ENCODE data around the gene BHLHE23.

The BHLHE23 gene

GRCh38 chr20:63007646-63008488 is 1.1 kb upstream of the BHLHE23 start:
- DNase-seq, result no peak

- no peak for DNase-seq
These were observed 539 bp upstream of the BHLHE23 start for GRCh38 chr20:63007360-63007645.

DNA sequence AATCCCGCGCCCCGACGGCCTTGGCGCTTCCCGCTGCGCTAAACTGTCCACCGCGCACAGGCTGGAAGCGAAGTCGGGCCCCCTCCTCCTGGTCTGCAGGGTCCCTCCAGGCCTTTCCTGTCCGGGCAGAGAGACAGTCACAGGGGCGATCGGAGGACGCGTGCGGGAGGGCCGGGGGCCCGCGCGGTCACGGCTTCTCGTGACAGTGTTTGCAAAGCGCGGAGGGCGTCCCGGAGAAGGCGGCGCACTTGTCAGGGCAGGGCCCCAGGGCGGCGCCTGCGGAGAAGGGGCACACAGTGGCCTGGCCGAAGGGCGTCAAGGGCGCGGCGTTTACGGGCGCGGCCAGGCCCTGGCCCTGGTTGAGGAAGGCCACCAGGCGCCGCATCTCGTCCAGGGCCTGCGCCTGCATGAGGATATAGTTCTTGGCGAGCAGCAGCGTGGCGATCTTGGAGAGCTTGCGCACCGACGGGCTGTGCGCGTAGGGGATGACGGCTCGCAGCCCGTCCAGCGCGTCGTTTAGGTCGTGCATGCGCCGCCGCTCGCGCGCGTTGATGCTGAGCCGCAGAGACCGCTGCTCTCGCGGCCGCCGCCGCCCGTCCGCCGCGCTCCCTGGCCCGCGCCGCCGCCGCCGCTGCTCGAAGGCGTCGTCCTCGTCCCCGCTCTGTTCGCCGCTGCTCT is 763 bp downstream of the BHLHE23 start:
- no peak for DNase-seq

GRCh38 chr20:63005365-63005861 is 1.4 kb downstream of the BHLHE23 start:
- DNase-seq, result no peak

DNA sequence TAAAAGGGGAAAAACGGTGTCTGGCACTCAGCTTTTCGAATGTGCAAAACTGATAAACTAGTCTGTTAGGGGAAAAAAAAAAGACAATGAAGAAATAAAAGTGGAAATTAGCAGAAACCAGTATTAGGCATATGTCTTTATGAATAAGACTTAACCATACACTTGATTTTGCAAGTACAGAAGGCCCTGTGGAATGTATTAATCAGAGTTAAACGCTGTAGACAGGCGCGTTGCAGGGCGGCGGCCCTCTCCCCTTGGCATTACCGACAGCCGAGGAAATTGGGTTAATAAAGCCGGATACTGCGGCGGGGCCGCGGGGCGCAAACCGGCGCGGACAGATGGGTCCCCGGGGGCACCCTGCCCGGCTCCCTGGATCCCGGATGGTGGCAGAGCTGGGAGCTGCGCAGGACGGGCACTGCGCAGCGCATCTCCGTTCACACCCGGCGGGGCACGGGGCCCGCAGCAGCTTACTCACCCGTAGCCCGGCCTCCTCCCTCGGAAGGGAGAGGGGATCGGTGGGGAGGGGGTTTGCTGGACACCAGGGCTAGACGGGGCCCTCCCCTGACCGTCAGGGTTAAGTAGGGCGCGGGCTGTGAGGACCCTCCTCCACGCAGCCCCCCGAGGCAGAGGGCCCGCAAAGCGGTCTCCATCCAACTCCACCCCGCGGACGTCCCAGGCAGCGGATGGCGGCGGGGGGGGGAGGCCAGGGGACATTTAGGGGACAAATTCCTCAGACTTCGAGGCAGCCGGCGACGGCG is 2.0 kb downstream of the BHLHE23 start:
- DNase-seq, result no peak

DNA sequence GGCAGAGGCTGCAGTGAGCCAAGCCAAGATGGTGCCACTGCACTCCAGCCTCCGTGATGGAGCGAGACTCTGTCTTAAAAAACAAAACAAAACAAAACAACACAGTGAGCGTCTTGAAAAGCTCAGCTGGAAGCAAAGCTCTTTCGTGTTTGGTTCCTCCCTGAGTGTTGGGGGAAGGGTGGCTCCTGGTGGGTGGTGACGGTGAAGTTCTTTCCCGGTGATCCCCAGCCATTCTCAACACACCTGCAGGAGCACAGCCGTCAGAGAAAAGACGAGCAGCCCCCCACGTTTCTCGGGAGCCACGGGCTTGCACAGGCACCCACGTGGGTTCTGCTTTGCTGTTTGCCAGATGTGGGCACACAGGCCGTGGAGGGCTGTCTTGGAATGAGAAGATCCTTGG is 3.2 kb downstream of the BHLHE23 start:
- no peak for DNase-seq

DNA sequence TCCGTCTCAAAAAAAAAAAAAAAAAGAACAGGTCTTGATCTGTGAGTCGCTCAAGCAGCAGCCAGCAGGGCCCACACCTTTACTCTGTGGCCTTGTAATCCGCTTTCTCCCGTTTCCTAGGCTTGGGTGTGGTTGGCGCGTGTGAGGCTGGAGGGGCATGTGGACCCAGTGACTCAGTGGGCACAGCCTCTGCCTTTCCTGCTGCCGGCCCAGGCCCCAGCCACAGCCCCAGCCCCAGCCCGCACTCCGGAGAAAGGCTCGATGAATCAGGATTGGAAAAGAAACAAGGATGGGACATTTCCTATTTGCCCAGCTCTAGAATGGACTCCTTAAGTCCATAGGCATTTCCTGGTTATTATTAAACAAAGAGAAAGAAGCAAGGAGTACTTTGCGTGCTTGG is 4.3 kb downstream of the BHLHE23 start:
- no peak for DNase-seq

DNA sequence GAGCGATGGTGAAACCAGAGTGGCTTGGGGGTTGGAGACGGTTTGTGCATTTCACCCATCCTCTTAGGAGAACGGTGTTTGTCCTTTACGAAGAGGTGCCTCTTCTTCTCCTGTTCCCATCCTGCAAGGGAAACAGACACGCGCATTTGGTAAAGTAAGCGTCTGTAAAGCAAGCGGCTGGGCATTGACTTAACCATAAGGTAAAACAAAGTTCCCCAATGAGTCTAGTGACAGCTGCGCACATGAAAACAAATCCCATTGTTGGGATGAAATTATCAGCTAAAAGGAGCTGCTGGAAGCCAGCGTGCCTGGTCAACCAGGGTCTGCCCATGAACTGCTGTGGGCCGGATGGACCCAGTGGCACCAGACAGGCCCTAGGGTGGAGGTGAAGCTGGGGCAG is 5.8 kb downstream of the BHLHE23 start:
- no peak for DNase-seq

- DNase-seq, result no peak
These were observed 6.7 kb downstream of the BHLHE23 start for GRCh38 chr20:63000036-63000435.

DNA sequence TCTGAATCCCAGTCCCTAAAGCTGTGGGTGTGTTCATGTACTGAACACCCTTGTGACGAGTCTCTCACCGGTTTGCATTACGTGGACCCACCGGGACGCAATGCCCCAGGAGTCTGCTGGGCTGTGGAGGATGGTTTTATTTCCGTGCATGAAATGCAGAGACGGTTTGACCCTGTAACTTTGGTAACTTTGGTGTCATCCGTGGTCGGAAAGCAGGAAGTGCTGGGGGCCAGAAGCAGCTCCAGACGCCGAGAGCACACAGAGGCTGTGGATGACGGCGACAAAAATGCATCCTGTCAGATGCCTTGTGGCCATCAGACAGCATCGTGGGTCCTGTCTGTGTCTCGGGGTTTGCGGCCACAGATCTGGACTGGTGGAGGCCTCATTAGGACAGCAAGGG is 7.2 kb downstream of the BHLHE23 start:
- DNase-seq, result no peak

DNA sequence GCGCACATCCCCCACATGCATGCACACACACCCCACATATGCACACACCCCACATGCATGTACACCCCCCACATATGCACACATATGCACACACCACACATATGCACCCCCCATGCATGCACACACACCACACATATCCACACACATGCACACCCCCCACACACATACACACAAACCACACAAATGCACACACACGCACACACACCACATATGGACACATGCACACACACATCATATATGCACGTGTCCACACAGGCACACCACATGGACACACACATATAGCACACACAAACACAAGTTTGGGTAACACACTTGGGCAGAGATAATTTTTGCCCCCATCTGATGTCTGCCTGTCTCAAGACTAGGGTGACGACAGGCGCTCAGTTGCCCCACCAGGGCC is 8.3 kb downstream of the BHLHE23 start:
- DNase-seq, result no peak

DNA sequence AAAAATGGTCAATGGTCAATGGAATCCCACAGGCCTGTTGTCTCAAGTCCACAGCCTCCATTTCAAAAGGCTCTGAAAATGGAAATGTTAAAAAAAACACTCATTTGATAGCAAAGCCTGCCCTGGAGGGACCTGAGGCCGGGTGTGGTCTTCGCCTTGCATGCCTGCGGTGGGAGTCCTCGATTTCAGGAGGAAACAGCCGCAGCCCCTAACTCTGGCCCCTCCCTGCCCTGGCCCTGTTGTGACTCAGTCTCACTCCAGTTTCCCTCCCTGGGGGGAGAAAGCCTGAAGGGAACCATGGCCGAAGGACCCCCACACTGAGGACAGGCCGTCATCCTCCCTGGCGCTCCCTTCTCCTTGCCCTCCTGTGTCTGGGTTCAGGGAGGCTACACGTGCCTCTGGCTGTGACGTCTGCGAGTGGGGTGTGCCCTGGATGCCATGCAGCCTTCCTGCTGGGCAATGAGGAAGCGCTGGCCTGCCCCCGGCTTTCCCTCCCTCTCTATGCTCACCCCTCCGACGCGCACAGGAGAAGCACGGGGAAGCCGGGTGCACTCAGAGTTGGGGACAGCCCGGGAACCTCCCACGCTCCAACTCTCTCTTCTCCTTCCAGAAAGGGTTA is 9.2 kb downstream of the BHLHE23 start:
- DNase-seq, result no peak

GRCh38 chr20:62996596-62996982 is 10.2 kb downstream of the BHLHE23 start:
- DNase-seq, result no peak

- no peak for DNase-seq
These were observed 10.7 kb downstream of the BHLHE23 start for GRCh38 chr20:62995898-62996595.

DNA sequence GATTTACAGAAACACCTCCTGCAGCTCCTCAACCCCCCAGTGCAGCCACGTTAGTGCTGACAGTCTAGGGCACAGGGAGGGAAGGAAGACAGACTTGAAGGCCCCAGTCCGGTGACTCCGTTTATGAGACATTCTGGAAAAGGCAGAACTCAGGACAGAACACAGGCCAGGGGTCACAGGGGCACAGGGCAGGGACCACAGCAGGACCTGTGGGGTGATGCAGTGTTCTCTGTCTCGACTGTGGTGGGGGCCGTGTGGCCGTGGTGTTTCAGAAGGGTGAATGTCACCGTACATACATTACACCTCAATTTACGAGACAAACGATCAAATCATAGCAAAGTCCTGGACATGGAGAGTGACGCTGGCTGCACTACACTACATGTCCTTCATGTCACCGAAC is 11.3 kb downstream of the BHLHE23 start:
- DNase-seq, result no peak

DNA sequence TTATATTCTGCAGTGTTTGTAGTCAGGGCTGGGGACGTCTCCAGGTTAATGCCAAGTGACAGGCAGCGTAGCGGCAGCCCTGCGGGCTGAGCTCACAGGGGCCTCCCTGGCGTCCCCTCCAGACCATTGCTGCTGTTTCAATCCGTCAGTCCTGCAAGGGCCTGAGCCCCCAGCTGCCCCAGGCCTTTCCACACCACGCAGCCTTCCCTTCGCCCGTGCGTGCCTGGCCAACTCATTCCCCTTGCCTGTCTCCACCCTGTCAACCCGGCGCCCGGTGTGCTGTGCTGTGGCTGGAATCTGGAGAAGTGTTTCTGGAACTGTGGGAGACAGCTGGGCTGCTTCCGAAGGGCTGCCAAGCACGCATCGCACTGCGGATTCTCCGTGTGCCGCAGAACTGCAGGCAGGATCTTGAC is 11.9 kb downstream of the BHLHE23 start:
- no peak for DNase-seq

DNA sequence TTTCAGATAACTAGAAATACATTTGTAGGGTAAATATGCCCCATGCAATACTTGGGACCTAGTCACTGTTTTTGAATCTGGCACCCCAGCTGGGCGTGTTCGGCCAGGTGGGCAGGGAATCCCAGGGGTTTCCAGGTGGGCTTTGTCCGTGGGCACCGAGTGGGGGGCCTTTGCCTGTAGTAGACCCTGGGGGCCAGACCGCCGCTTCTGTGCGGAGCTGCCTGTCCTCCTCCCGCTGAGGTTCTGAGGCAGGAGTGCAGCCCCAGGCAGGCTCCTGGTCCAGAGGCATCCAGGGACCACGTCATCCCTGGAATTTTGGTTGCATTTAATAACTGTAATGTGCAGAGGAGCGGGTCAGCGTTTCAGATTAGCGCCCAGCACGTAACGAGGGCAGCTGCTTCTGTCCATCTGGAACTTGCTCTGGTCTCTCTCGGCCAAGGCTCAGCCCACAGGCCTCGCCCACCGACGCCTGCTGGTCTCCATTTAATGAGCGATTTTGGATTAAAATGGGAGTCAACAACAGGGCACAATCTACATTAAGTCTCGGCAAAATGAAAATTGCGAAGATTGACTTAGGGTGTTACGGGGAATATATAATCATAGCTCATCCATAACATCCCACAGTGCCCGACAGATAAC is 12.8 kb downstream of the BHLHE23 start:
- no peak for DNase-seq

DNA sequence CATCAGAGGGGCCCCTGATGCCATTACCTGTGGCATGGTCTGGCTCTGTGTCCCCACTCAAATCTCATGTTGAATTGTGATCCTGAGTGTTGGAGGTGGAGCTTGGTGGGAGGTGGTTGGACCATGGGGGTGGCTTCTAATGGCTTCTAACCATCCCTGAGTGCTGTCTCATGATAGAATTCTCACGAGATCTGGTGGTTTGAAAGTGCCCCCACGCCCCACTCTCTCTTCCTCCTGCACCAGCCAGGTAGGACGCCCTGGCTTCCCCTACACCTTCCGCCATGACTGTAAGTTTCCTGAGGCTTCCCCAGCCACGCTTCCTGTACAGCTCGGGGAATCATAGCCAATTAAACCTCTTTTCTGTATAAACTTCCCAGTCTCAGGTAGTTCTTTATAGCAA is 14.9 kb downstream of the BHLHE23 start:
- no peak for DNase-seq

DNA sequence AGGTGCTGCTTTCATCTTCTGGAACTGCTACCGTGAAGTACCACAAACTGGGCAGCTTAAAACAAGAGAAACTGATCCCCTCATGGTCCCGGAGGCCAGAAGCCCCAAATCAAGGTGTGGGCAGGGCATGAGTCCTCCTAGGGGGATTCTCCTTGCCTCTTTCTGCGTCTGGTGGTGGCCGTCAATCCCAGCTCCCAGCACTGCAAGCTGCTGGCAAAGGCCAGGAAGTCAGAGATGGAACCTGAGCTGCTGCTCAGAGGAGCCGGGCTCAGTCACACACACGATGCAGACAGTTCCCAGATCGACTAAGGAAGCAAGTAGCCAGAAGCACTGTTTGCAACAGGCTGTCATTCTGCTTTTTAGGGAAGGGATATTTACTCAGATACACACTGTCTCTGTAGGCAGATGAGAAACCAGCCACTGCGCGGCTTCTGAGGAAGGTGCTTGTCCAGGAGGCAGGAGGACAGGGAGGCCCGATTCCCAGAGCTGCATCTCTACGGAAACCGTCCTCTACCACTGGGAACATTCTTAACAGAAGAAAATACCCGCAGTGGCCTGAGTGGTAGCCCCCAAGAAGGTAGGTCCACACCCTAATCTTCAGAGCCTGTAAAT is 15.5 kb downstream of the BHLHE23 start:
- DNase-seq, result no peak

DNA sequence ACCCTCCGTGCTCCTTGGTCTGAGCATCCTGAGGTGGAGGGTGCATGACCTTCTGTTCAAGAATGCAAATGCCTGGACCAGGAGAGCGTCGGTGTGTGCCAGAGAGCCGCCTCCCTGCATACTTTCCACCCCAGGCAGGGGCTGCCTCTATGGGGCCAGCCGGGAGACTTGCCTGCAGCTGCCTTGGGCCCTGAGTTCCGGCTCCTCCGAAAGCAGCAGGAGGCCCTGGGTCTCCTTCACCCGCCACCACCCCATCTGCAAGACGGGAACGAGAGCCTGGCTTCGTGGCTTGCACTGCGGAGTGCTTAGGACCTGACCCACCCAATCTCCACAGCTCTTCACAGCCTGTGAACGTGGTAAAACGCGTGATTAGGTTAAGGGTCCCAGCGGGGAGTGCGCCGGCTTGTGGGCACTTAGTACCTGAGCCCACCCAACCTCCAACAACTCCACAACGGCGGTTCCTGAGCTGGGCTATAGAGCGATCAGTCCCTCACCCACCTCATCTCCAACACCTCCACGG is 16.4 kb downstream of the BHLHE23 start:
- no peak for DNase-seq

DNA sequence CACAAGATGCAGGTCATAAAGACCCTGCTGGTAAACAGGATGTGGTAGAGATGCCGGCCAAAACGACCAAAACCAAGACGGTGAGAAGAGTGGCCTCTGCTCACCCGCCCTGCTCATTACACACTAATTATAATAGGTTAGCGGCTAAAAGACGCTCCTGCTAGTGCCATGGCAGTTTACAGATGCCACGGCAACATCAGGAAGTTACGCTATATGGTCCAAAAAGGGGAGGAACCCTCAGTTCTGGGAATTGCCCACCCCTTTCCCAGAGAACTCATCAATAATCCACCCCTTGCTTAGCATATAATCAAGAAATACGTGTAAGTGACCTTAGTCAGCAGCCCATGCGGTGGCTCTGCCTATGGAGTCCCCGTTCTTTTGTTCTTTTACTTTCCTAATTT is 17.6 kb downstream of the BHLHE23 start:
- no peak for DNase-seq

GRCh38 chr20:62987114-62987513 is 19.6 kb downstream of the BHLHE23 start:
- DNase-seq, result no peak

Data from amniotic stem cell (primary cell).